Astrocyte of the spinal cord (primary cell): ENCODE data around the gene NCKAP5.

Experiments used
- DNase-seq: peaks from one replicate; pipeline ENCODE4 v3.0.0; 2011; ENCODE audit warnings: low read depth, low spot score
- H3K4me3 ChIP-seq: 2 replicates; pipeline ENCODE4 v1.5.1; 2011; ENCODE audit warnings: low read depth, mild to moderate bottlenecking, low read length, moderate library complexity
- in situ Hi-C: cut with HindIII; loops from 2 replicates; pipeline ENCODE4 v1.10.0; 2017; ENCODE audit warnings: low sequenced_read_pairs
- TF ChIP-seq, protein P1 (sequence below): IDR thresholded peaks from 2 replicates; pipeline ENCODE4 v1.5.1; 2012; ENCODE audit warnings: low read depth, mild to moderate bottlenecking, low read length, inconsistent platforms

The NCKAP5 gene

DNA sequence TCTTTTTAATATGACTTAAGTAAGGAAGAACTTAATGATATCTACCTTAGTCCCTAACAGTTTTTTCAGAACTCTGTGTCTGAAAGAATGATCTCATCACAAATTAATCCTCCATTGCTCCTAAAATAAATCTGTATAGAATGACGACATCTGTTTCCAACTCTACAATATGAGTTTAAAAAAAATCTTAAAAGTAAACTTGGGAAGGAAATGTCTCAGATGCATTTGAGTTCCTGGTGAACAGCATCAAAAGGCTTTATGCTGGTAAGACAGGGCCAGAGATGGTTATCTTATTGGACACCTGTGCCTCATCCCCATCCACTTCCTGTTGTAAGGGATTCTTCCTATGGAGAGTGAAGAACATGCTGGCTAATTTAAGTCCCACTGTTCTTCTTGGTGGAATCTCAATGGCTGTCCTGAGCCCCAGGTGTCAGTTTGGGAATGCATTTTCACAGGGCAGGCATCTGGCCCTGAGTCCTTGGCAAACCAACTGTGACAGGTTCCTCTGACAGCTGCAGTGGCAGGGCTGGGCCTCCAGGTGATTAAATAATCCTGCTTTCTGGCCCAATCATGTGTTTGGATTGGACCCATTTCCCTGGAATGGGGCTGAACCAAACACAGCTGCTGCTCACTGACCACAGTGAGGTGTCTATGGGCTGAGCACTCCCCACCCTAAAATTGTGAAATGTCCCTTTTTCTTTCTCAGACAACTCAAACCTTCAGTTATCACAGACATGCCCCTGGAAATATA lies 12.9 kb upstream of the NCKAP5 start:
- no peak overlapping the region for H3K4me3 ChIP-seq
- in situ Hi-C loops: no loop called here
- TF ChIP-seq, protein P1, sequence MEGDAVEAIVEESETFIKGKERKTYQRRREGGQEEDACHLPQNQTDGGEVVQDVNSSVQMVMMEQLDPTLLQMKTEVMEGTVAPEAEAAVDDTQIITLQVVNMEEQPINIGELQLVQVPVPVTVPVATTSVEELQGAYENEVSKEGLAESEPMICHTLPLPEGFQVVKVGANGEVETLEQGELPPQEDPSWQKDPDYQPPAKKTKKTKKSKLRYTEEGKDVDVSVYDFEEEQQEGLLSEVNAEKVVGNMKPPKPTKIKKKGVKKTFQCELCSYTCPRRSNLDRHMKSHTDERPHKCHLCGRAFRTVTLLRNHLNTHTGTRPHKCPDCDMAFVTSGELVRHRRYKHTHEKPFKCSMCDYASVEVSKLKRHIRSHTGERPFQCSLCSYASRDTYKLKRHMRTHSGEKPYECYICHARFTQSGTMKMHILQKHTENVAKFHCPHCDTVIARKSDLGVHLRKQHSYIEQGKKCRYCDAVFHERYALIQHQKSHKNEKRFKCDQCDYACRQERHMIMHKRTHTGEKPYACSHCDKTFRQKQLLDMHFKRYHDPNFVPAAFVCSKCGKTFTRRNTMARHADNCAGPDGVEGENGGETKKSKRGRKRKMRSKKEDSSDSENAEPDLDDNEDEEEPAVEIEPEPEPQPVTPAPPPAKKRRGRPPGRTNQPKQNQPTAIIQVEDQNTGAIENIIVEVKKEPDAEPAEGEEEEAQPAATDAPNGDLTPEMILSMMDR: no peak
- peak; percentile 39 for DNase-seq

DNA sequence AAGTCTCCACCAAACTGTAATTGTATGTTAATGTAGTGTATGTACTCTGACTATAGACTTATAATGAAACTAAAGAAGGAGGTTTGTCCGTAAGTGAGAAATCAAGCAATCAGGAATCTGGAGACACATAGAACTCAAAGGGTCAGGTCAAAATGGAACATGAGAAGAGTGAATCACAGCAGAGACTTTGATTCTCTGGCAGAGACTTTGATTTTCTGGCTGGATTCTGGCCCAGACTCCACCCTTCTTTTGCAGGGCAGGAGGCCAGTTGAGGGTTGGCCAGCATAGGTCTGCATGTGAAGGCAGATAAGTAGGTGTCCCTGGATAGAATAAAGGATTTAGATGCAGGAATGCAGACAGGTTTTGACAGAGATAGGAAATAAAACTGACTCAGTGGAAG lies 11.0 kb upstream of the NCKAP5 start:
- in situ Hi-C loops: no loop called here
- H3K4me3 ChIP-seq: no peak overlapping the region
- TF ChIP-seq, protein P1: no peak
- DNase-seq: peak; percentile 68

DNA sequence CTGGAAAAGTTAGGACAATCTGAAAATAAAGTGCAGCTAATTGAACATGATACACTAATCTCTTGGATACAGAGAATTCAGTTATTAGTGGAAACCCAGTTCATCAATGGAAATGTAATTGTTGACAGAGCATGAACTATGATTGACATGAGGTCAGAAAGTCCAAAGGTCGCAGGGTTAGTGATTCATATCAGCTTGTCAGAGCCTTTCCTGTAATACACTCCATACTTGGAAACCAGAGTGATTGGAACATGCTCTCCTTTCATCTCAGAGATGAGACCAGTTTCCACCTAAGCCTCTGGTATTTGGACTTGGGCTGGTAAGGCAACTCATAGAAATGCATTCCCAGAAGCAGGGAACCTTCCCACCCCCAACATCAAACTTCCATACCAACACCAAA lies 8.5 kb upstream of the NCKAP5 start:
- no peak overlapping the region for H3K4me3 ChIP-seq
- TF ChIP-seq, protein P1: no peak
- no peak for DNase-seq
- in situ Hi-C loops: no loop called here

DNA sequence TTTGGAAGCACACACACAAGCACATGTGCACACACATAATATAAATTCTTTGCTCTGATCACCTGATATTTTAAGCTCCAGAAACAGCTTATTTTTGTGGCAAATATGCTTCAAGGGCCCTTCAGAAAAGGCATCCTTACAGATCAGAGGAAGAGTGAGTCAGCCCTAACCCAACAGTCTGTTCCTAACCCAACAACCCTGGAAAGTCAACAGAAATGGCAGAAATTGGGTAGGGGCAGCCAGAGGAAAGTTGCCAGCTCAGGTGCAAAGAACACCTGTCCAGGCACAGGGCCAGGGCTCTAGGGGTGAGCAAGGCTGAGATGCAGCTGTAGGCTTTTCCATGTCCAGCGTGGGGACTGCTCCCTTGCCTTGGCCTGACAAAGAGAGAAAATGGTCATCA lies 6.4 kb upstream of the NCKAP5 start:
- in situ Hi-C loops: no loop called here
- DNase-seq: no peak
- TF ChIP-seq, protein P1: no peak
- no peak overlapping the region for H3K4me3 ChIP-seq

DNA sequence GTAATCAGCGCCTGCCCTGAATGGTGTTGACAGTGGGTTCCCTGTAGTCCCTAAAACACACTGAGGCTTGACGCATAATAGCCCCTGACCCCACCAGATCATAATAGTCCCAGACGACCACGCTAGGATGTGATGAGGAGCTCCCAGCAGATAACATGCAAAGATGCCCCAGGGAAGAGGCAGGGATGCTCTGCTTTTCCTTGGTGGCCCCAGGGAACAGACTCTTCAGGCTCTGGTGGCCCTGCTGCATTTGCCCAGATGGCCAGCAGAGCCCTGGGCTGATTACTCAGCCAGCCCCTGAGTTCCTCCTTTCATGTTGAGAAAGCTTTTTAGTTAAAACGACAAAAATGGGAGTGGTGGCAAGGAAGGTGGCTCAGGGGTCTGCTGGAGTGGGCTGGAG lies 5.9 kb upstream of the NCKAP5 start:
- H3K4me3 ChIP-seq: no peak overlapping the region
- in situ Hi-C loops: no loop called here
- DNase-seq: no peak
- TF ChIP-seq, protein P1: no peak

DNA sequence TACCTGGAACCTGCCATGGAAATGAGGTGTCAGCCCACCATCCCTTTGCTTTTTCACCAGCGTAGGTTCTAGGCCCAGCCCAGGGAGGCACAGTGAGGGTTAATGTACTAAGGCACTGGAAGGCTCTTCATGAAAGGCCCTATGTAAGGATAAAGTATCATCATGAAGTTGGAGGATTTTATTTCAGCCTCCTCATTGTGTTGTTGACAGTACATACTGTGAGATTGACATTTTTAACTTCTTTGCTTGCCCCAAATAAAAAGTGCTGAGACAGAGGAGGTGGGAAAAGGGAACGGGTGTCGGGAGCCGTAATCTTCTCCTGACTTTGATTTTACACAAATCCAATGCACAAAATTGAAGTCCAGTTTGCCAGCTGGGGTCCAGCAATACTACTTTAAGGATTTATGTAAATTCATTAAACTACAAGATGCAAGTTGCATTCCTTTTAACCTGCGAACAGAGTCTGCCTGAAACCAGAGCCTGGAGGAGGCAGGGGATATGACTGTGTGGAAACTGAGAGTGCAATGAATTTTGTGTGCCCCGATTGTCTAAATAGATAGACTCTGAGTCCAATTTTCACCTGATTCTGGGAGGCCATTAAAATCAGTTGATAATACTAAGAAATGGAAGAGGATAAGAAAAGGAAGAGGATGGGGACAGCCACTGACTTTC lies 5.4 kb upstream of the NCKAP5 start:
- in situ Hi-C loops: no loop called here
- H3K4me3 ChIP-seq: no peak overlapping the region
- no peak for DNase-seq
- TF ChIP-seq, protein P1: no peak
